Common myeloid progenitor, CD34-positive (primary cell): ENCODE results near the gene UBXN1.

Experiments
- CTCF ChIA-PET: fragments of 350-600 bp; sonication (Branson Sonifier 250); formaldehyde crosslinking; loops from one replicate; lab custom pipeline; 2021; ENCODE audit warnings: antibody characterized with exemption; lab: Charles Lee
- POLR2A ChIA-PET: fragments of 350-600 bp; sonication (Branson Sonifier 250); formaldehyde crosslinking; loops from one replicate; lab custom pipeline; 2021; ENCODE audit warnings: antibody characterized with exemption; lab: Charles Lee
- DNase-seq, 3 donors: peaks; one replicate each; pipeline versions ENCODE4 v3.0.0 to v3.0.0-alpha.2; 2013
- H3K27ac ChIP-seq, 2 experiments: 1 replicate in 1 of 2; 2 replicates in 1 of 2; pipeline ENCODE4 v1.7.0; 2013; ENCODE audit warnings: inconsistent platforms in 2 of 2, low read length in 2 of 2, mild to moderate bottlenecking in 2 of 2, low read depth in 1 of 2, moderate library complexity in 1 of 2; ENCODE audit not compliant: severe bottlenecking in 2 of 2, insufficient read depth in 1 of 2, poor library complexity in 1 of 2
- H3K27me3 ChIP-seq, 5 experiments: replicated peaks in 2 of 5; 1 replicate in 3 of 5; 2 replicates in 2 of 5; pipeline versions ENCODE4 v1.6.1 to v1.7.0; 2013; ENCODE audit warnings: low read length in 4 of 5, mild to moderate bottlenecking in 2 of 5, moderate library complexity in 2 of 5, inconsistent platforms in 1 of 5; ENCODE audit not compliant: insufficient read depth in 5 of 5, control insufficient read depth in 4 of 5
- H3K36me3 ChIP-seq, 4 experiments: 1 replicate in 2 of 4; 2 replicates in 2 of 4; pipeline versions ENCODE4 v1.6.1 to v1.7.0; 2013; ENCODE audit warnings: low read length in 3 of 4, control low read depth in 1 of 4, mild to moderate bottlenecking in 1 of 4; ENCODE audit not compliant: control insufficient read depth in 4 of 4, insufficient read depth in 4 of 4
- H3K4me1 ChIP-seq, 4 experiments: 1 replicate in 3 of 4; 2 replicates in 1 of 4; pipeline versions ENCODE4 v1.6.1 to v1.7.1; 2013; ENCODE audit warnings: low read length in 3 of 4, mild to moderate bottlenecking in 3 of 4, control low read depth in 1 of 4, inconsistent platforms in 1 of 4, moderate library complexity in 1 of 4; ENCODE audit not compliant: control insufficient read depth in 4 of 4, insufficient read depth in 4 of 4; ENCODE audit errors: control extremely low read depth in 1 of 4
- H3K4me3 ChIP-seq, 7 experiments: 1 replicate in 4 of 7; 2 replicates in 3 of 7; pipeline versions ENCODE4 v1.5.1 to v1.7.0; 2013; ENCODE audit warnings: mild to moderate bottlenecking in 7 of 7, low read length in 6 of 7, moderate library complexity in 6 of 7, inconsistent platforms in 2 of 7, low read depth in 2 of 7, control low read depth in 1 of 7; ENCODE audit not compliant: insufficient read depth in 4 of 7, control insufficient read depth in 1 of 7; ENCODE audit errors: extremely low read depth in 1 of 7
- H3K9me3 ChIP-seq, 5 experiments: 1 replicate in 4 of 5; 2 replicates in 1 of 5; pipeline versions ENCODE4 v1.6.1 to v1.7.1; 2013; ENCODE audit warnings: low read length in 4 of 5, mild to moderate bottlenecking in 2 of 5, inconsistent platforms in 1 of 5, low read depth in 1 of 5, moderate library complexity in 1 of 5; ENCODE audit not compliant: control insufficient read depth in 4 of 5, insufficient read depth in 2 of 5; ENCODE audit errors: control extremely low read depth in 1 of 5
- WGBS: methylation state at CpG from one replicate; pipeline ENCODE4 v1.1.5; 2013; ENCODE audit not compliant: insufficient coverage; 5-methylcytosine and 5-hydroxymethylcytosine counted together

Gene UBXN1

GRCh38 chr11:62716206-62716605 lies 37.3 kb upstream of the UBXN1 start:
- Histone ChIP-seq H3K36me3 (peaks cover 45 to 94% (median 82%) of the 10 kb centered on the region in 4 experiments), H3K27me3 (no peaks in the 10 kb centered on the region), H3K27ac (no peak overlapping the region), H3K4me3 (no peak overlapping the region), H3K4me1 (no peaks in the 10 kb centered on the region), H3K9me3 (no peaks in the 10 kb centered on the region)
- DNase-seq: no peak
- POLR2A ChIA-PET: no interaction called here
- CTCF ChIA-PET: interaction anchor here (0.5 to 1.9 kb wide), 2 partner anchors 8 to 145 kb away, joined by 4 to 6 read pairs; no protein-coding TSS in a partner anchor
- WGBS: 100% methylated on average over 2 of the region's 5 CpGs

GRCh38 chr11:62715150-62716130 lies 36.6 kb upstream of the UBXN1 start:
- no peak overlapping the region for H3K4me3 ChIP-seq
- no peaks in the 10 kb centered on the region for H3K27me3 ChIP-seq
- peaks cover 0 to 4% (median 2%) of the 10 kb centered on the region in 4 experiments for H3K4me1 ChIP-seq
- H3K9me3 ChIP-seq: no peaks in the 10 kb centered on the region
- H3K36me3 ChIP-seq: peaks cover 40 to 93% (median 78%) of the 10 kb centered on the region in 4 experiments
- no peak for DNase-seq
- ChIA-PET CTCF (interaction anchor here (0.5 to 1.9 kb wide), 4 partner anchors 9 to 146 kb away, joined by 3 to 6 read pairs (median 4); partner anchors contain the start of gene HNRNPUL2), POLR2A (interaction anchor here (1.2 kb wide), 1 partner anchor 126 kb away, joined by 3 read pairs; no protein-coding TSS in a partner anchor)
- H3K27ac ChIP-seq: no peak overlapping the region
- WGBS: over 99% methylated on average over 16 of the region's 24 CpGs

- CTCF ChIA-PET: interaction anchor here (0.8 to 2.5 kb wide), 3 partner anchors 11 to 150 kb away, joined by 3 to 8 read pairs (median 3); no protein-coding TSS in a partner anchor
- POLR2A ChIA-PET: interaction anchor here (0.5 kb wide), 1 partner anchor 14 kb away, joined by 3 read pairs; no protein-coding TSS in a partner anchor
- H3K36me3 ChIP-seq: peaks cover 29 to 79% (median 62%) of the 10 kb centered on the region in 4 experiments
- WGBS: 100% methylated on average over 2 of the region's 2 CpGs
- DNase-seq: no peak
- peak overlapping the region in 1 of 2 experiments; percentile 36 for H3K27ac ChIP-seq
- H3K27me3 ChIP-seq: no peaks in the 10 kb centered on the region
- no peaks in the 10 kb centered on the region for H3K9me3 ChIP-seq
- H3K4me1 ChIP-seq: peaks cover 2 to 22% (median 17%) of the 10 kb centered on the region in 4 experiments
- H3K4me3 ChIP-seq: no peak overlapping the region
Measured at GRCh38 chr11:62713343-62713742, 34.5 kb upstream of the UBXN1 start.

- peak overlapping the region in 1 of 2 experiments; percentile 36 for H3K27ac ChIP-seq
Measured at GRCh38 chr11:62712861-62713260, 34.0 kb upstream of the UBXN1 start.

GRCh38 chr11:62712276-62712812 lies 33.5 kb upstream of the UBXN1 start:
- H3K27ac ChIP-seq: peak overlapping the region in 1 of 2 experiments; percentile 36
- ChIA-PET CTCF (interaction anchor here (0.8 to 2.5 kb wide), 4 partner anchors 12 to 151 kb away, joined by 3 to 8 read pairs (median 3); no protein-coding TSS in a partner anchor), POLR2A (interaction anchor here (0.5 kb wide), 1 partner anchor 15 kb away, joined by 3 read pairs; no protein-coding TSS in a partner anchor)
- H3K4me1 ChIP-seq: peaks cover 2 to 32% (median 23%) of the 10 kb centered on the region in 4 experiments
- H3K4me3 ChIP-seq: no peak overlapping the region
- H3K27me3 ChIP-seq: no peaks in the 10 kb centered on the region
- 100% methylated on average over 3 of the region's 6 CpGs for WGBS
- peaks cover 24 to 70% (median 52%) of the 10 kb centered on the region in 4 experiments for H3K36me3 ChIP-seq
- H3K9me3 ChIP-seq: no peaks in the 10 kb centered on the region
- DNase-seq: no peak

More at GRCh38 chr11:62712861-62713260, 34.0 kb upstream of the UBXN1 start:
- ChIA-PET CTCF (interaction anchor here (0.8 to 2.5 kb wide), 4 partner anchors 11 to 151 kb away, joined by 3 to 8 read pairs (median 3); no protein-coding TSS in a partner anchor), POLR2A (interaction anchor here (0.5 kb wide), 1 partner anchor 15 kb away, joined by 3 read pairs; no protein-coding TSS in a partner anchor)
- H3K4me1 ChIP-seq: peaks cover 2 to 27% (median 21%) of the 10 kb centered on the region in 4 experiments
- no peak for DNase-seq
- no peak overlapping the region for H3K4me3 ChIP-seq
- H3K36me3 ChIP-seq: peaks cover 29 to 74% (median 57%) of the 10 kb centered on the region in 4 experiments
- no peaks in the 10 kb centered on the region for H3K27me3 ChIP-seq
- H3K9me3 ChIP-seq: no peaks in the 10 kb centered on the region
- 90% methylated on average over 3 of the region's 3 CpGs for WGBS

GRCh38 chr11:62710001-62710345 lies 31.1 kb upstream of the UBXN1 start:
- Histone ChIP-seq H3K9me3 (no peaks in the 10 kb centered on the region), H3K27me3 (no peaks in the 10 kb centered on the region), H3K36me3 (peaks cover 11 to 48% (median 29%) of the 10 kb centered on the region in 4 experiments), H3K4me3 (peak overlapping the region; percentile 28 to 90 (median 82)), H3K4me1 (peaks cover 5 to 50% (median 39%) of the 10 kb centered on the region in 4 experiments), H3K27ac (peak overlapping the region; percentile 93 to 97)
- ChIA-PET POLR2A (interaction anchor here (0.9 to 2.5 kb wide), 5 partner anchors 18 to 131 kb away, joined by 3 to 22 read pairs (median 6); partner anchors contain the start of genes HNRNPUL2, LBHD1, STX5 and TTC9C), CTCF (interaction anchor here (1.2 to 4.1 kb wide), 4 partner anchors 14 to 61 kb away, joined by 3 to 18 read pairs (median 6); no protein-coding TSS in a partner anchor)
- WGBS: 61% methylated on average over 7 of the region's 7 CpGs
- DNase-seq: no peak
